Measurements from ENCODE around the gene GPC1.

The GPC1 gene

DNA sequence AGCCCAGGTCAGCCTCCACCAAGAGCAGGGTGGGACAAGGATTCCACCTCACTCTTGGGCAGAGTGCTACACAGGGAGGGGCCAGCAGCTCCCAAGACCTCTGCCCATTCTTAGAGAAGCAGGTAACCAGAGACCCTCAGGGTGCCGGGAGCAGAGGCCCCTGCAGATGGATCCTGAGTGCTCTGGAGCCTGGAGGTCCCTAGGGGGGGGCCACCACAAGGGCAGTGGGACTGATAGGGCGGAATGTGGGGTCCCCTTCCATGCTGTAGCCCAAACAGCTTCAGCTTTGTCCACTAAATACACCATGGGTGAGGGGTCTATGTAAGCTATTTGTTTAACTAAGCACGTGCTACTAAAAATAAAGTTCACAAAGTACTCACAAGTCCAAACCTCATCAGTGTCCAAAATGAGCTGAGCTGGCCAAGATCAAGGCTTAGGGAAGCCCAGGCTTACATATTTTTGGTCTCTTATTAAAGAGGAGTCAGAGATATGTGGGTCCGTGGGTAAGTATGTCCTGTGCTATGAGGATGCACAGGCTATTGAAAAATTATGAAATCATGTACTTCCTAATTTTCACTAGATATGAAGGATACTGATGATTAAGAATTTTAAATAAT is 21.5 kb upstream of the GPC1 start:
- FAIRE-seq = no peak

DNA sequence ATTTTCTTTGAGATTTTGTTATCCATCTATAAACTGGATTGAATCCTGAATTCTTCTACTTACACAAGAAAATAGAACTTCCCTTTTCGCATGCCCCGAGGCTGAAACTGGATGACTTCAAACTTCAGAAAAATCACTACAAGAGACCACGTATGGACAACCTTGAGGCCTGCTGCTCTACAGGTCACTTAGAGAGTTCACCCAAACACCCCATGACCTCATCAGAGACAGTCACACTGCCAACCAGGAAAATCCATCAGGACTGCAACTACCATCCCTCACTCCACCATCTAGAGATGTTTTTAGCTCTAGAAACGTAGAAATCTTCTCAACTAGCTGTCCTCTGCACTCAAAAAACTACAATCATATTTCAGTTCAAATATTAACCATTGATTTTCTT is 18.6 kb upstream of the GPC1 start:
- no peak for FAIRE-seq

DNA sequence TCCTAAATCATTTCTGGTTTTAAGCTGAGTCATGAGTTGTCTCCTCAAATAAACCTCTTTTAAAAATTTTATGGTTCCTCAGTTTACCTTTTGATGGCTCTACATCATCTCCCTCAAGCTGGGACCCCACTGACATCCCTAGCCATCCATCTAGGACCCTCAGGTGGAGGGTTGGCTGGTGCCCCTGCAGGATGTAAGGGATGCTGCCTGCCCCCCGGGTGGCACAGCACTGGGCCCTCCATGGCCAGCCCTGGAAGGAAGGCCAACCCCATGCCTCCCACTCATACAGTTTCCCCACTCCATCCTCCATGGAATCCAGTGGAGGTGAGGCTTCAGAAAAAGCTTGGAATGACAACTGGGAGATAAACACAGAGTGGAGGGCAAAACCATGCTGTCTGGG is 17.2 kb upstream of the GPC1 start:
- no peak for FAIRE-seq

DNA sequence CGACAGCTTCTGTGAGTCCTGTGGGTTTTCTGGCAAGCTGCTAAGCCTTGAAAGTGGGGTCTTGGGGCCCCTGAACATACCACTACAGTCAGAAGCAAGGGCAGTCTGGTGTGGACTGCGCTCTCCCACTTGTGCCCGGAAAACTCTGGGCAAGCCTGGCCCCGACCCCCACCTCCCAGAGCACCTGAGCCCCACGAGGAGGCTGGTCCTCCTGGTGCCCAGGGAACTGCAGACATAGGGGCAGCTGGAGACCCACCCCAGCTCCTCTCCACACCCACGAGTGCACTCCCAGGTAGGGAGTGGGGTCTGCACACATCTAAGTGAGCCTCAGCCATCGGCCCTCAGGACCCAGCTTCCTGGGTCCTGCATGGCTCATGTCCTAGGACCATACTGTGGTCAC is 16.2 kb upstream of the GPC1 start:
- FAIRE-seq = no peak

DNA sequence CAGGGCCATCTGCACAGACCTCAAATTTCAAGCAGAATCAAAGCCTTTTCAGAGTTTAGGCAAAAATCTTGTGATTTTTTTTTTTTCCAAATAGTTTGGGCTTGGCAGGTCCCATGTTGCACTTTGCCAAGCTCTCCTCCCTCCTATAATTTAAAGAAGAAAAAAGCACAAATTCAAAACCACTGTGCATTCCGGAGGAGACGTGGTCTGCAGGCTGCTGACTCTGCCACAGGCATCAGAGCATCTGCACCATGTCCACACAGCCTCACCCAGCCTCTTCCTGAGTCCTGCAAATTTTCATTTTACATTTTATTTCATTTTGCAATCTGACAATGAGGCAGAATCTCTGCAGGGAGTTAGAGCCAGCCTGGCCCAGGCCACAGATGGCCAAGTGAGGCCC is 15.7 kb upstream of the GPC1 start:
- no peak for FAIRE-seq

DNA sequence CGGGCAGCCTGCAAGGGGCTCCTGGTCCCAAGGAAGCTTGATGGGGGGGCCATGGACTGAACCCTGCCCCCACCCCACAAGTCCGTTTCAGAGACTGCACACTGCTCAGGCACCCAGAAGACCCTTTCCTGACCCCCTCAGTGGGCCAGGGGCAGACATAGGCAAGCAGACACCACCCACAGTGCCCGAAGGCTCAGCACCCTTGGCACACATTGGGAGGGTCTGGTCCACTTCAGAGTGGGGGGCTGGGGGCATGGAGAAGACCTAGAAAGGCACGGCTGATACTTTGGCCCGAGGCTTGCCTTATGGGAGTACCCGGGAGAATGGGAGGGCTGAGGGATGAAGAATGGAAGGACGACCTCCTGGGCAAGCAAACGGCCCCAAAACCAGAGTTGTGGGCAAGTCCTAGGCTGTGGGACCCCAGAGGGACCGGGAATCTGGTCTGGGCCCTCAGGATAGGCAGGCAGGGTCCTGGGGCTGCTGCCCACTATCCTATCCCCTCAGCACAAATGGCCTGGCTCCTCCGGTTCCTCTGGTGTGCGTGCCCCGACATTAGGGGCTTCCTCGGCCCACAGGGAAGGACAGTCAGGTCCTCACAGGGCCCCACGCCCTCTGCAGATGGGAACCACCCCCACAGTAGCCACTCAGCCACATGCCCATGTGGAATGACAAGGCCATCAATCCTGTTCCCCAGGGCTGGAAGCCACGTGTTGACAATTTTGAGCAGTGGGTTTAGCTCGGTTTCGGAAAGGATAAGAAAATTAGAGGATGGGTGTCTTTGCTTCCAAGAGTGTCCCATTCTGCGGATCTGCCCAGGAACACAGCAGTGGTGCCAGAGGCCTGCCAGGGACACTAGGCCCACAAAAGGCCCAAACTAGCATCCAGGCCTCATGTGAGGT is 15.0 kb upstream of the GPC1 start:
- FAIRE-seq = no peak

DNA sequence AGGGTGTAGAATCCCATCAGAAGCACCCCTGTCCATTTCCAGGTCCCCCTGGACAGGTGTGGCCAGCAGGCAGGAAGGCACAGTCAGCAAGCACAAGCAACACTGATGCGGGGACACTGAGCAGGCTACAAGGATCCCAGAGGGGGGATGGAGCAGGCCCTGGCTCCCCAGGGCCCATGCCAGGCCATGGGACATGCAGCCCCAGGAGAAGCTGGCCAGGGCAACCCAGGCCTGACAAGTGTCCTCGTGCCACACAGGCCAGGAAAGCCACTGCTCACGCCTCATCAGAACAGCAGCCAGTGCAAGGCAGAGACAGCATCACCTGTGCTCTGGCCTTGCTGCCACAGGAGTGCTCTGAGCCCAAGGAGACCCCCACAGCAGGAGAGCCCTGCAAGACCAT is 14.1 kb upstream of the GPC1 start:
- FAIRE-seq = no peak

DNA sequence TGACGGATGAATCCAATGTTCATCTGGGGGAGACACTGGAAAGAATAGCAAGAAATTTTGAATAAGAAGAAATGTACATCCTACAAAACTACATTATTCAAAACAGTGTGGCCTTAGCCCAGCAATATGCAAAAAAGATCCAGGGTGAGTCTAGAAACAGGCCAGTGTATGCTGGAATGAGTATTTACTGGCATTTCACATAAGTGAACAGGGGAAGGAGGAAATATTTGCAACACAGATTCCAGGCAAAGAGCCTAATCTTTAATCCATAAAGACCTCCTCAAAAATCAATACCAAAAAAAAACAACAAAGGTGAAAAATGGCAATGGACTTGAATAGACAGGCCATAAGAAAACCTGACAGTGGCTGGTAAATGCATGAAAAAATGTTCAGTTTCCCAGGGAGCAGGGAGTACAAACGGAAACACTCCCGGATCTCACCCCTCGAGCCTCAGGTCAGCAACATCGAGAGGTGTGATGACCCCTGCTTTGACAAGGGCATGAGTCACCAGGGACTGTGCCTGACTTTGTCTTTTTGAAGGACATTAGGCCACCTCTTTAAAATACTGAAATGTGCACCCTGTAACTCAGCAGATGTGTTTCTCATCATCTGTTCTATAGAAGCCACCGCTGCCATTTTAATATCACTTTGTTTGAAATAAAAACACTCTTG is 12.7 kb upstream of the GPC1 start:
- no peak for FAIRE-seq

DNA sequence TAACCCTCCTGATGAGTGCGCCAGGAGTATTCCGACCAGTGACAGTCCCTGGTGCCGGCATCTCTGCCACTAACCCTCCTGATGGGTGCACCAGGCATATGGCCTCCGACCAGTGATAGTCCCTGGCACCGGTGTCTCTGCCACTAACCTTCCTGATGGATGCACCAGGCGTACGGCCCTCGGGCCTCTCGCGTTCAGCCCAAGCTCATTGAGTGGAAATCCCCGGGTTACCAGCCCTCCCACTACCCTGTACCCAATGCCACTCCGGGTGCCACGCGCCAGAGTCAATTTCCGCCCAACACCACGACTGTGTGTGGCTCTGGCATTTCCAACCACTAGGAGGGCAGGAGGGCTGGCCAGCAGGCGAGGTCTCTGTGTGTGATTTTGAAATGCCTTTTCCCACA is 11.7 kb upstream of the GPC1 start:
- FAIRE-seq = no peak

DNA sequence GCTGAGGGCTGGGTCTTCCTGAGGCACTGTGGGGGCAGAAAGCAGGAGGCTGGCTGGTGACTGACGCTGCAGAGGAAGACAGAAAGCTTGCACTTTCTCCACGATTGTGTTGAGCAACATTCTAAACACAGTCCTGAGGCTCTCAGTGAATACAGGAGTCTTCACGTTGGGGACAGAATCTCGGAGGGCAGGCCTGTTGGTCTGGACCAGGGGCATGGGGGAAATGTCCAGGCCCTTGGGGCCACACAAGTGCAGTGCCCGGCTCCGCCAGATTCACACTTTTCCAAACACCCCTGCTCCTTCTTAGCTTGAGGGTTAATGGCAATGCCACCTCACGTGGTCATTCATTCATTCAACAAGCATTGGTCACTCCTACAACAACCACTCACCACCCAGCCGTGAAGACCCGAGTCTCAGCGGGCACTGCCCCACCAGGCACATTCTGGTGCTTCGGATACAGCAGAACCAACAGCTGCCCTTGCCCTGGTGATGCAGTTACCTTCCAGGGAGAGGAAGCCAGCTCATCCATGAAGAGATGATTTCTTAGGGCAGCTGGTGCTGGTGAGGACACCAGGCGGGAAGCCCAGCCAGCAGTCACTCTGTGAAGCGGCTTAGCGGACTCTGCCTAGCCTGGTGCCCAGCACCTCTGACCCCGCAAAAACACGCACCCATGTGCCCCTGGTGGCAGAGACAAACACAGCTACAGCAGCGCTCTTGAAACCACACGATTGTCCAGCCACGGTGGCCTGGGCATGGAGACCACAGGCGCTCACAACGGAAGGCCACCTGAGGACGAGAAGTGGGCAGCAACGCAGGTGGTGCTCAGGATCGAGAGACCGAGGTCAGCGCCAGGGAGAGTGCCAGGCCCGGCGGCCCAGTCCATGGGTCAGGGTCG is 10.9 kb upstream of the GPC1 start:
- FAIRE-seq = no peak

DNA sequence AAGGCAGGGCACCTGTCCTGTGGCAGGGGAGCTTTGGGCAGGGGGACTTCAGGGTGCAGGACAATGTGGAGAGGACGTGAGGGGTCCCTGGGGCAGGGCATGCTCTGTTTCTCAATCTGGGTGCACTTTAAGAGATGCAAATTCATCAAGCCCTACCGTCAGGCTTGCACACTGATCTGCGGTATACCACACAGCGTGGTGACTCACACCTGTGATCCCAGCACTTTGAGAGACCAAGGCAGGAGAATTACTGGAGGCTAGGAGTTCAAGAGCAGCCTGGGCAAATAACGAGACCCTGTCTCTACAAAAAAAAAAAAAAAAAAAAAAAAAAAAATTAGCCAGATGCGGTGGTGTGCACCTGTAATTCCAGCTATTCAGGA is 10.2 kb upstream of the GPC1 start:
- FAIRE-seq = no peak

DNA sequence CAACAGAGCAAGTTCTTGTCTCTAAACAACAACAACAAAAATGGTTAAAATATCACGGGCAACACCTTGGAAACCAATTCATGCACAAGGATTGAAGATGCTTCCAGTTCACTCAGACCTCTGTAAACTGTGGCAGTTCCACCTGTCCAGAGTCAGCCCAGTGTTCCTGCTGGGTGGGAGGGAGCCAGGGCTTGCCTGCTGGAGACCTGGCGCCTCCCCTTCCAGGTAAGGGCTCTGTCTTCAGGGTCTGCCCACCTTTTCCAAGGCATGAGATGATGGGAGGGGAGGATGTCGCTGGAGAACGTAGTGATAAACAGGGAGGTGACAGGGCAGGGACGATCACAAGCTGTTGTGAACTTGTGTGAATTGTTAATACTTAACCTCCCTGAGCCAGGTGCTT is 9.8 kb upstream of the GPC1 start:
- FAIRE-seq = no peak

DNA sequence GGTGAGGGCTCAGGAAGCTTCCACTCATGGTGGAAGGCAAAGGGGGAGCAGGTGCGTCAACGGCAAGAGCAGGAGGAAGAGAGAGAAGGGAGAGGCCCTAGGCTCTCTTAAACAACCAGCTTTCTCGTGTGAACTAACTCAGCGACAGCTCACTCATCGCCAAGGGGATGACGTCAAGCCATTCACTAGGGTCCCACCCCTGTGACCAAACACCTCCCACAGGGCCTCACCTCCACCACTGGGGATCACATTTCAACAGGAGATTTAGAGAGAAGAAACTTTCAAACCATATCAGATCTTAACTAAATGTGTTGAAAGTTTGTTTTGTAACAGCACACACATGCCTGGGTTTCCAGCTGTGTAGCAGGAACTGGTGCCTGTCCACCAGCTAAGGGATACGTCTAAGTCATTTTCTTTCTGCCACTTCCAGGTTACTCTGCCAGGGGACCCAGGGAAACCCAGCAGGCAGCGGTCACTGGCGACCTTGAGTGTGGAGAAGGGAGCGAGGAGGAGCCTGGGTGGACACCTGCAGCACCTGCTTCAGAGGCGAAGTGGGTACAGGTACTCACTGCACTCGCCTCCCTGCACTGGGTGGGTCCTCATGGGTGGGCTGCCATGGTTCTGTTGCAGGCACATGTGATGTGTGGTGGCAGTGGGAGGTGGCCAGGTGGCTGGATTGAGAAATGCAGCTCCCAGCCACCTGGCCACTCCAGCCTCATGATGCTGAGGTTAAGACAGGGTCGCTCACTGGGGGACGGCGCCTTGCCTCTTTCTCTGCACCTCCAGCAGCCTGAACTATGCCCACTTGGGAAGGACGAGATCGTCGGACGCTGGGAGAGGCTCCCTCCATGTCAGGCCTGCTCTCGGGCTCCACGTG is 8.4 kb upstream of the GPC1 start:
- no peak for FAIRE-seq

DNA sequence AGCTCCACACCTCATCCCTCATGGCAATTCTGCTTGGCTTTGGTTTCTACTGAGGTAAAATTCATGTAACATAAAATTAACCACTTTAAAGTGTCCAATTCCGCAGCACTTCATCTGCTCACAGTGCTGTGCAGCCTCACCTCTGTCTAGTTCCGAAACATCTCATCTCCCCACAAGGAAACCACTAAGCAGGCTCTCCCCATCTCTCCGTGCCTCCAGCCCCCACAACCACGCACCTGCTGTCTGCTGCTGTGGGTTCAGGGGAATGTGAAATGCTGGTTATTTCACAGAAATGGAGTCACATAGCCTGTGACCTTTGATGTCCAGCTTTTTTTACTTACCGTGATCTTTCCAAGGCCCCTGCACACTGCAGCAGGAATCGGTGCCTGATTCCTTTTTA is 7.7 kb upstream of the GPC1 start:
- no peak for FAIRE-seq

DNA sequence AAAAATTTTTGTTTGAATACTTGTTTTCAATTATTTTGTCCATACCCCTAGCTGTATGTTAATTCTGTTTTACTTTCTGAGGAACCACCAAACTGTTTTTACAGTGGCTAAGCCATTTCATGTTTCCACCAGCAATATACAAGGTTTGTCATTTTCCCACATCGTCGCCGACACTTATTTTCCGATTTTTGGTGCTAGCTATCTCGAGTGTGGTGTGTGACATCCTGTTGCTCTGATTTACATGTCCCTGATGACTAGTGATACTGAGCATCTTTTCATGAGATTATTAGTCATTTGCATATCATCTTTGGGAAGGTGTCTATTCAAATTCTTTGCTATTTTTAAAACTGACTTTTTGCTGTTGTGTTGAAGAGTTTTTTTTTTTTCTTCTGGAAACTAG is 7.2 kb upstream of the GPC1 start:
- no peak for FAIRE-seq

DNA sequence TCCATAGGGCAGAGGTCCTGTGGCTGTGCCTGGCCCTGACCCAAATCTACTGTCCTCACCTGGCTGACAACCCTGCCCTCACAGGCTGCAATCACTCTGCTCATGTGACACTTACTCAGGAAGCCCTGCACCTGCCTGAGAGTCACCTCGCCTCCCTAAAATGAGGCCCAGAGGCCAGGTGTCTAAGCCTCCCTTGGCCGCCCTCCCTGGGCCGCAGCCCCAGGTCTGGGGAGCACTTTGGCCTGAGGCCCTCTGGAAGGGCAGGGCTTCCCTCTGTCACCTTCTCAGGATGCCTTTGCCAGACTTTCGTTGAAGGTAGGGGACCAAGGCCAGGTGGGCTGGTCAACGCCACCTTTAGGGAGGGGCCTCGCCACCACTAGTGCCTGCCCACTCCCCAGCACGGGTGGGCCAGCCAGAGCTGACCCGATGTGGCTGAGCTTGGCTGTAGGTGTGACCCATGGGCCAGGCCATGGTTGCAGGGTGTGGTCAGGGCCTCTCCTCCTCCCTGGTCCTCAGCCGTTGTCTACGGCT is 6.1 kb upstream of the GPC1 start:
- FAIRE-seq = no peak

DNA sequence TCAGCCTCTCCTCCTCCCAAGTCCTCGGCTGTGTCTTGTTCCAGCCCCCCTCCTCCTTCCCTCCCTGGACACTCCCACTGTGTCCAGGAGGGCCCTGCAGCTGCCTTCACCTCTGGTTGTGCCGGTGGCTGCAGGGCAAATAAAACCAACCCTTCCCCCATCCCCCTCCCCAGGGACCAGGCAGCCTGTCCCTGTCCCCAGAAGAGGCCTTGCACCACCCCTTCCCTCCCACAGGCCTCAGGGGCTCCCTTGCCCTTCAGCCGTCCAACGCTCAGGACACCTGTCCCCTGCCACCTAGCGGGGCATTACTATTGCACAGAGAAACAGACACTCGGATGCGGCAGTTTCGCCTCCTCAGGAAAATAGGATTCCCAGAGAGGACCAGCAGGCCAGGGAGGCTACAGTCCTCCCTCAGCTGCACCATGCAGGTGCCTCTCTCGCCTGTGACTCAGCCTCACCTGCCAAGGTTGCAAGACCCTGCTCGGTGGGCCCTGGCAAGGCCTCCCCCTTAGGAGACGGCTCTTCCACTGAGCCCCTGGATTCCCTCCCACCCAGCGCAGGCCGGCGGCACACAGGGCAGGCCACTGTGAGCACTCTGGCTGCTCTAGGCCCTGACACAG is 5.5 kb upstream of the GPC1 start:
- no peak for FAIRE-seq

DNA sequence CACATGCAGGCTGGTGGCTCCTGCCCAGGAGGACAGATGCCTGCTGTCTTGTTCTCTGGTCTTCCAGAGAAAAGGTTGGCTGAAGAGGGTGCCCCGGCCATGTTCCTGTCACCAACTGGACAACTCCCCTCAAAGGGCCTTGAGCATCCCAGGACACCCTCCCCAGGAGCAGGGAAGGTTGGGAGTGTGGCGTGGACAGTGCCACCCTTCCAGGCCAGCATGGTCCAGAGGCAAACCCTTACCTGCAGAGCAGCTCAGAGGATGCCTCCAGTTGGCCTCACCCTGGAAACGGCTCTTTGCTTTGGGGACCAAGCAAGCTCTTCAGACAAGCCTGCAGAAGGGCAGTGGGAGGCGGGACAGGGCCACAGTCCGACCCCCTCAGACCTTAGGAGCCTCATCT is 4.9 kb upstream of the GPC1 start:
- FAIRE-seq = no peak

DNA sequence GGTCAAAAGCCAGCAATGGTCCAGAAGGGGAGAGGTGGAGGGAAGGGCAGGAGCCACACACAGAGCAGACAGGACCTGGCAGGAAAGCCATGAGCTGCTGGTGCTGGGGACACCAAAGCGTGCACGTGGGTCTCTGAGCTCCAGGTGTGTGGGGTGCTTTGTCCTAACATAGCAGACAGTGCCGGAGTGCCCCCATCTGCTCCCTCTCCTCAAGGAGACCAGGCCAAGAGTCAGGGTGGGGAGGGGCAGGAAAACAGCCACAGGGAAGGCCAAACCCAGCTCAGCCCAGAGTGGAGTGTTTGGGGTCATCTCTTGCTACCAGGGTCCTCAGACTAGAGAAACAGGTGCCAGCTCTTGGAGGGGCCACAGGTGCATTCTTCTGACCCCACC is 4.2 kb upstream of the GPC1 start:
- no peak for FAIRE-seq

DNA sequence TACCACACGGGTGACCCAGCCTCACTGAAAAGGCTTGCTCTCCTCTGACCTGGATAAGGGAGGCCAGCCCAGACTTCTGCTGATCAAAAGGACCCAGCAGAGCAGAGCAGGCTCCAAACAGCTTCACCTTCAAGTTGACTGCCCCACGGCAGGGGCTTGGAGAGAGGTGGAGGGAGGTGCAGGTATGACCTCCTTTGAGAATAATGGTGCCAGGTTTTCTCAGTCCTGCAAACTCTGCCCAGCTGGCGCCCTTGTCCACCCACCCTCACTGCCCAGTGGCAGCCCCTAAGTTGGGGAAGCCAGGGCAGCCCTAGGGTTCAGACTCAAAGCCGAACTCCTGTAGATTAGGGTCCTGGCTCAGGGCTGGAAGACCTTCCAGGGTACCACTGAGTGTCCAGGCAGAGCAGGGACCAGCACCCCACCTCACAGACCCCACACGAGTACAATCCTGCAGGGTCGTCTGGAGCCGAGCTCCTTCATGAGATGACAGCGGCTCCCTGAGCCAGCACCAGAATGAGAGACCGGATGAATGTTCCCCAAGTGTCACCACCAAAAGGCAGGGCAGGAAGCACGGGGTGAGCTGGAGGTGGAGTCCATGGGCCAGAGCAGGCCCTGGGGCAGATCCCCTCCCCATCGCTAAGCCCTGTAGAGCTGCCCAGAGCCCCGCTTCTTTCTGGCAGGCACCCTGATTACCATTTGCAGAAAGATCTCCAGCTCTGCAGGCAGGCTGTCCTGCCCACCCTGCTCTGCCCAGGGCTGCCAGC is 3.6 kb upstream of the GPC1 start:
- FAIRE-seq = no peak

DNA sequence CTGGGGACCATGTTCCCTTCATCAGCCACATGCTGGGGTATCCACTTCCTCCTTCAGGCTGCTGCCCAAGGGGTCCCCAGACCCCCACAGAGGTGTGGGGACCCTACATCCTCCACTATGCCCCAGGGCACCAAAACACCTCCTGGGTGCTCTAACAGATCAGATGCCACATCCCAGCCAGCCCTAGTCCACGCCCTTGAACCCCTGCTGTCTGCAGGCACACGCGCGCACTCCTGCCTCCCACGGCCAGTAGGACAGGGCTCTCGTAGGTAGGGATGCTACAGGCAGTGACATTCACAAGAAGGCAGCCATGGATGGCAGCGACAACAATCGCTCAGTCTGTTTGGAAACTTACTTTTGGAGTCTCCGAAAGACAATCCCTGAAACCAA is 3.0 kb upstream of the GPC1 start:
- no peak for FAIRE-seq

Data from TTC549 (cell line).